ENCODE results near the gene ADAMTS9. TPM values are rescaled to one million over a fixed set of nuclear protein-coding genes. Genes with fewer than 3 reads are reported as not detected.

ADAMTS9 gene
- total and polyA plus RNA-seq, 2 experiments from 2014 or later: 60.5 to 168 TPM

- no peak overlapping the region for H3K27ac ChIP-seq
- H3K9me3 ChIP-seq (ENCODE audit: low read depth): no peaks in the 10 kb centered on the region
- H3K4me3 ChIP-seq: no peak overlapping the region
- H3K27me3 ChIP-seq: no peaks in the 10 kb centered on the region
- TF ChIP-seq, protein P1, sequence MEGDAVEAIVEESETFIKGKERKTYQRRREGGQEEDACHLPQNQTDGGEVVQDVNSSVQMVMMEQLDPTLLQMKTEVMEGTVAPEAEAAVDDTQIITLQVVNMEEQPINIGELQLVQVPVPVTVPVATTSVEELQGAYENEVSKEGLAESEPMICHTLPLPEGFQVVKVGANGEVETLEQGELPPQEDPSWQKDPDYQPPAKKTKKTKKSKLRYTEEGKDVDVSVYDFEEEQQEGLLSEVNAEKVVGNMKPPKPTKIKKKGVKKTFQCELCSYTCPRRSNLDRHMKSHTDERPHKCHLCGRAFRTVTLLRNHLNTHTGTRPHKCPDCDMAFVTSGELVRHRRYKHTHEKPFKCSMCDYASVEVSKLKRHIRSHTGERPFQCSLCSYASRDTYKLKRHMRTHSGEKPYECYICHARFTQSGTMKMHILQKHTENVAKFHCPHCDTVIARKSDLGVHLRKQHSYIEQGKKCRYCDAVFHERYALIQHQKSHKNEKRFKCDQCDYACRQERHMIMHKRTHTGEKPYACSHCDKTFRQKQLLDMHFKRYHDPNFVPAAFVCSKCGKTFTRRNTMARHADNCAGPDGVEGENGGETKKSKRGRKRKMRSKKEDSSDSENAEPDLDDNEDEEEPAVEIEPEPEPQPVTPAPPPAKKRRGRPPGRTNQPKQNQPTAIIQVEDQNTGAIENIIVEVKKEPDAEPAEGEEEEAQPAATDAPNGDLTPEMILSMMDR (IDR thresholded peaks at IDR 0.05; ENCODE audit: low read depth, low read length): no peak
- DNase-seq (ENCODE audit: low read depth in 1 of 2, low spot score in 1 of 2): no peak
- peaks cover 7% of the 10 kb centered on the region for H3K4me1 ChIP-seq (ENCODE audit: low read depth)
- peaks cover 58% of the 10 kb centered on the region for H3K36me3 ChIP-seq
These were observed 87.4 kb downstream of the ADAMTS9 start for GRCh38 chr3:64600246-64600950.

- H3K4me1 ChIP-seq (ENCODE audit: low read depth): peaks cover 7% of the 10 kb centered on the region
- no peaks in the 10 kb centered on the region for H3K9me3 ChIP-seq (ENCODE audit: low read depth)
- DNase-seq (ENCODE audit: low read depth in 1 of 2, low spot score in 1 of 2): no peak
- H3K4me3 ChIP-seq: no peak overlapping the region
- TF ChIP-seq, protein P1 (IDR thresholded peaks at IDR 0.05; ENCODE audit: low read depth, low read length): no peak
- peaks cover 56% of the 10 kb centered on the region for H3K36me3 ChIP-seq
- no peak overlapping the region for H3K27ac ChIP-seq
- no peaks in the 10 kb centered on the region for H3K27me3 ChIP-seq
These were observed 88.1 kb downstream of the ADAMTS9 start for GRCh38 chr3:64599651-64600050.

- peak in 1 of 2 donors; percentile 96 for DNase-seq (ENCODE audit: low read depth in 1 of 2, low spot score in 1 of 2)
- Histone ChIP-seq H3K27me3 (no peaks in the 10 kb centered on the region), H3K27ac (no peak overlapping the region), H3K4me3 (no peak overlapping the region), H3K4me1 (ENCODE audit: low read depth) (peaks cover 7% of the 10 kb centered on the region), H3K36me3 (peaks cover 59% of the 10 kb centered on the region), H3K9me3 (ENCODE audit: low read depth) (no peaks in the 10 kb centered on the region)
- TF ChIP-seq, protein P1 (IDR thresholded peaks at IDR 0.05; ENCODE audit: low read depth, low read length): no peak
These were observed 92.5 kb downstream of the ADAMTS9 start for GRCh38 chr3:64595253-64595694.

DNA sequence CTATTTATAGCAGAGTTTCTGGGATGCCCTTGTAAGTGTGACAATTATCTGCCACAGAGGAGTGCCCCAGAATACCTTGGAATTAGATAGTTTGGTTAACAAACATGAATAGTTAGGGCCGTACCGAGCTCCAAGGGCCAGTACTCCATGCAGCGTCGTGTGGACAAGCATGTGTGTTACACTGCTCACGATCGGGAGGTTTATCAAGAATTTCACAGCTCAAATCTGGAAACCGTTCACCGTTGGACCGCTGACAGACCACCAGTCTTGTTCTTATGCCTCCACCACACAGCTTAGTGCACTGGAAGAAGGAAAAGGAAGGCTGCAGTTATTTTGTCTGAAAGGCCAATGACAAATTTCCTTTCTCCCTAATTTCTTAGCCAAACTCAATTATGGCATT, 93.7 kb downstream of the ADAMTS9 start:
- DNase-seq (ENCODE audit: low read depth in 1 of 2, low spot score in 1 of 2): peak in 1 of 2 donors; percentile 33
- Histone ChIP-seq H3K27ac (no peak overlapping the region), H3K4me3 (no peak overlapping the region), H3K9me3 (ENCODE audit: low read depth) (no peaks in the 10 kb centered on the region), H3K27me3 (no peaks in the 10 kb centered on the region), H3K4me1 (ENCODE audit: low read depth) (peaks cover 5% of the 10 kb centered on the region), H3K36me3 (peaks cover 67% of the 10 kb centered on the region)
- TF ChIP-seq, protein P1 (IDR thresholded peaks at IDR 0.05; ENCODE audit: low read depth, low read length): no peak

GRCh38 chr3:64593350-64593749, 94.5 kb downstream of the ADAMTS9 start:
- Histone ChIP-seq H3K27me3 (no peaks in the 10 kb centered on the region), H3K4me3 (no peak overlapping the region), H3K4me1 (ENCODE audit: low read depth) (peaks cover 4% of the 10 kb centered on the region), H3K9me3 (ENCODE audit: low read depth) (no peaks in the 10 kb centered on the region), H3K27ac (no peak overlapping the region), H3K36me3 (peaks cover 74% of the 10 kb centered on the region)
- TF ChIP-seq, protein P1 (IDR thresholded peaks at IDR 0.05; ENCODE audit: low read depth, low read length): no peak
- no peak for DNase-seq (ENCODE audit: low read depth in 1 of 2, low spot score in 1 of 2)

Measured in cardiac muscle cell (in vitro differentiated cells and primary cell).